Retinal pigment epithelial cell (primary cell): ENCODE data around the gene DAPK2.
"Not testable (repeated sequence)": the region's sequence is repeated elsewhere in the genome, so short reads cannot be mapped to it uniquely, and the experiment has no call there.

Experiments
- DNase-seq: peaks from one replicate; pipeline ENCODE4 v3.0.0-alpha.2; 2010; ENCODE audit warnings: low read depth
- H3K4me3 ChIP-seq: 2 replicates; pipeline ENCODE4 v1.5.1; 2011; ENCODE audit warnings: mild to moderate bottlenecking, low read length, control low read depth, moderate library complexity
- TF ChIP-seq, protein P1 (sequence below): conservative IDR thresholded peaks from 2 replicates; pipeline ENCODE4 v1.5.1; 2011; ENCODE audit warnings: low read depth, low read length, control low read depth, inconsistent platforms

Gene DAPK2

GRCh38 chr15:63901912-63902670 lies 144.2 kb downstream of the DAPK2 start:
- no peak for DNase-seq
- TF ChIP-seq, protein P1, sequence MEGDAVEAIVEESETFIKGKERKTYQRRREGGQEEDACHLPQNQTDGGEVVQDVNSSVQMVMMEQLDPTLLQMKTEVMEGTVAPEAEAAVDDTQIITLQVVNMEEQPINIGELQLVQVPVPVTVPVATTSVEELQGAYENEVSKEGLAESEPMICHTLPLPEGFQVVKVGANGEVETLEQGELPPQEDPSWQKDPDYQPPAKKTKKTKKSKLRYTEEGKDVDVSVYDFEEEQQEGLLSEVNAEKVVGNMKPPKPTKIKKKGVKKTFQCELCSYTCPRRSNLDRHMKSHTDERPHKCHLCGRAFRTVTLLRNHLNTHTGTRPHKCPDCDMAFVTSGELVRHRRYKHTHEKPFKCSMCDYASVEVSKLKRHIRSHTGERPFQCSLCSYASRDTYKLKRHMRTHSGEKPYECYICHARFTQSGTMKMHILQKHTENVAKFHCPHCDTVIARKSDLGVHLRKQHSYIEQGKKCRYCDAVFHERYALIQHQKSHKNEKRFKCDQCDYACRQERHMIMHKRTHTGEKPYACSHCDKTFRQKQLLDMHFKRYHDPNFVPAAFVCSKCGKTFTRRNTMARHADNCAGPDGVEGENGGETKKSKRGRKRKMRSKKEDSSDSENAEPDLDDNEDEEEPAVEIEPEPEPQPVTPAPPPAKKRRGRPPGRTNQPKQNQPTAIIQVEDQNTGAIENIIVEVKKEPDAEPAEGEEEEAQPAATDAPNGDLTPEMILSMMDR: no peak

GRCh38 chr15:63900306-63900705 lies 146.0 kb downstream of the DAPK2 start:
- H3K4me3 ChIP-seq: no peak overlapping the region
- TF ChIP-seq, protein P1: no peak
- no peak for DNase-seq

More at GRCh38 chr15:63901912-63902670, 144.2 kb downstream of the DAPK2 start:
- no peak overlapping the region for H3K4me3 ChIP-seq

- DNase-seq, H3K4me3 ChIP-seq: not testable (repeated sequence)
These were observed 146.7 kb downstream of the DAPK2 start for GRCh38 chr15:63899606-63900005.

GRCh38 chr15:63899193-63899592 lies 147.1 kb downstream of the DAPK2 start:
- no peak overlapping the region for H3K4me3 ChIP-seq
- TF ChIP-seq, protein P1: no peak
- DNase-seq: no peak

DNA sequence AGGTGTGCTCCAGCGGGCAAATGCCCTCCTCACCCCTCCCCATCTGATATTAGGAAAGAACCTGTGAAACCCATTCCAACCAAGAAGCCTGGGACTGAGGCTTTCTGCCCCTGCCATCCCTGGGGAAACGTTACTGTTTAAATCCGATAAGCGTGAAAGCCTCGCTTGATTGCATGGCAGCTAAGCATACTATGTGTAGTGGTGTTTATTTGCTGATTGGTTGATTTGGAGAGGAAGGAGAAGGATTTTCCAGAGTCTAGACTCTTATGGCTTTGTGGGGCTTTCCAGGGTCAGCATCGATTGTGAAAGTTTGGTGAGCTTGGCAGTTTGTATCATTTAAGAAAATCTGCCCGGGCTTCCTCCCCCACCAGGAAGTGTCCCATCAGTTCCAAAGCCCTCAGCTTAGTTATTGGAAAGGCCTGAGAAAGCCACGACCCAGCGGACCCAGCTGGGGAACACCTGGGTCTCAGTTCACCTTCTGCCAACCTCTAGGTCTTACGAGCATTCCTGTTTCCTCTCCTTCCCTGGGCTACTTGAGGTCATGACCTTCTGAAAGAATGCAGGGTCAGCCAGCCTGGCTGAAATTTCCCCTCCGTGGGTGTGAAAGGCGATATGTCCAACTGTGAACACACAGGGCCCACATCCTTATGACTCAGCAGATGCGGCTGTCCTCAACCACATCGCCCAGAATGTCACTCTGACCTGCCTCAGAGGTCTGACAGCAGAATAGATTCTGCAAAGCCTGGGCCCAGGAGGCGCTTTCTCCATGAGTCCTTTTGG lies 149.8 kb downstream of the DAPK2 start:
- TF ChIP-seq, protein P1: no peak
- no peak for DNase-seq
- no peak overlapping the region for H3K4me3 ChIP-seq

GRCh38 chr15:63895787-63896218 lies 150.5 kb downstream of the DAPK2 start:
- TF ChIP-seq, protein P1: no peak
- DNase-seq: no peak
- H3K4me3 ChIP-seq: no peak overlapping the region

DNA sequence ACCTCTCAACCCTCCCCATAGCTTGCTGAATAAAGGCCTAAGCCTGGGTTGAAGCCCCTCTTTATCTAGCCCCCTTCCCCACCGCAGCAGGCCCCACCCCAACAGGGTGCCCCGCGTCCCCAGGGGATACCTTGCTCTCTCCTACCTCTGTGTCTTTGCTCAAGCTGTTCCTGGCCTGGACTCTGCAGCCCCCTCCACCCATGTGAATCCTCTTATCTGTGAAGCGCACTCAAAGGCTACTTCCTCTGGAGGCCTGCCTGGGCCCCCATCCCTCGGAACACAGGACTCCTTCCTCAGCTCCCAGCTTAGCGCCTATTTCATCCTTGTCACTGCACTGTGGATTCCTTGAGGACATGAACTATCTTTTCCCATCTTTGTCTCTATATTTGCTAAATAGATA lies 151.1 kb downstream of the DAPK2 start:
- H3K4me3 ChIP-seq: no peak overlapping the region
- DNase-seq: no peak

More for the DNA sequence above, 151.1 kb downstream of the DAPK2 start:
- TF ChIP-seq, protein P1: no peak
